ENCODE results near the gene BHMT. TPM values are rescaled to one million over a fixed set of nuclear protein-coding genes. Genes with fewer than 3 reads are reported as not detected.
"Not testable (repeated sequence)": the region's sequence is repeated elsewhere in the genome, so short reads cannot be mapped to it uniquely, and the experiment has no call there.

Gene BHMT
- total and polyA plus RNA-seq, 12 donors = 0.23 to 1.6 (median 0.57) TPM; not detected in 1

DNA sequence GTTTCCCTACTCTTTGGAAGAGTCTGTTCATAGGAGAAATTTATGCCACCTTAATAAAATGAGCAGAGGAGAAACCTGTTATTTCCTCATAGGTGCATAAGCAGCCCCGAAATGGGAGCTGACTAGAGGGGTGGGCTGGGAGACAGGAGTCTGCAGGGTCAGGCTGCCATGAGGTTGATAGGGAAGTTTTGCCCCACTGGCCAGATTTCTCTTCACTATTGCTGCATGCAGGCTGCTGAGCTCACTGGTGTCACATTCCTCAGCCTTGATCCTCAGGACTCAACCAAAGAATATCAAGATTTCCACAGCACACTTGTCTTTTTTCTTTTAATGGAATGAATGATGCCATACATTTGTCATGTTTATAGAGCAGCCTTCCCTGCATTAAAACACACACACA is 60.7 kb downstream of the BHMT start:
- no peak for DNase-seq
- no peaks in the 10 kb centered on the region for H3K4me1 ChIP-seq (replicated peaks in 1 of 2)
- H3K27ac ChIP-seq = no peak overlapping the region
- H3K9me3 ChIP-seq (replicated peaks in 1 of 3) = no peaks in the 10 kb centered on the region
- H3K27me3 ChIP-seq = no peaks in the 10 kb centered on the region
- TF ChIP-seq, protein P1, sequence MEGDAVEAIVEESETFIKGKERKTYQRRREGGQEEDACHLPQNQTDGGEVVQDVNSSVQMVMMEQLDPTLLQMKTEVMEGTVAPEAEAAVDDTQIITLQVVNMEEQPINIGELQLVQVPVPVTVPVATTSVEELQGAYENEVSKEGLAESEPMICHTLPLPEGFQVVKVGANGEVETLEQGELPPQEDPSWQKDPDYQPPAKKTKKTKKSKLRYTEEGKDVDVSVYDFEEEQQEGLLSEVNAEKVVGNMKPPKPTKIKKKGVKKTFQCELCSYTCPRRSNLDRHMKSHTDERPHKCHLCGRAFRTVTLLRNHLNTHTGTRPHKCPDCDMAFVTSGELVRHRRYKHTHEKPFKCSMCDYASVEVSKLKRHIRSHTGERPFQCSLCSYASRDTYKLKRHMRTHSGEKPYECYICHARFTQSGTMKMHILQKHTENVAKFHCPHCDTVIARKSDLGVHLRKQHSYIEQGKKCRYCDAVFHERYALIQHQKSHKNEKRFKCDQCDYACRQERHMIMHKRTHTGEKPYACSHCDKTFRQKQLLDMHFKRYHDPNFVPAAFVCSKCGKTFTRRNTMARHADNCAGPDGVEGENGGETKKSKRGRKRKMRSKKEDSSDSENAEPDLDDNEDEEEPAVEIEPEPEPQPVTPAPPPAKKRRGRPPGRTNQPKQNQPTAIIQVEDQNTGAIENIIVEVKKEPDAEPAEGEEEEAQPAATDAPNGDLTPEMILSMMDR (IDR thresholded peaks at IDR 0.05) = no peak
- TF ChIP-seq POLR2A (IDR thresholded peaks at IDR 0.05) = no peak
- WGBS, 4 donors = 84 to 100% (median 89%) methylated on average over 1 of the region's 1 CpG
- H3K36me3 ChIP-seq (replicated peaks in 1 of 2) = no peaks in the 10 kb centered on the region
- H3K4me3 ChIP-seq = no peak overlapping the region
- intact Hi-C loops (cut with DNase I) = no loop called here

DNA sequence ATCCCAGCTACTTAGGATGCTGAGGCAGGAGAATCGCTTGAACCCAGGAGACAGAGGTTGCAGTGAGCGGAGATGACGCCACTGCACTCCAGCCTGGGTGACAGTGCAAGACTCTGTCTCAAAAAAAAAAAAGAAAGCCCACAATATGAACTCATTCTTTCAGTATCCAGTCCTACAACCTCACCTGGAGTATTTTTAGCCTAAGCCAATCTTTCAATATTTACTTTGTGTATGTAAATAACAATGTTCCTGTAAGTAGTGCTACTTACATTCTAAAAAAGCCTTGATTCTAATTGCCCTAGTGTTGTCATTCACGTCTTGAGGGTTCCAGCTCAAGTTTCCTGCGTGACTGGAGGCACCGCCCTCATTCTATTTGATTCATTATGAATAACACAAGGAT is 62.0 kb downstream of the BHMT start:
- WGBS, 4 donors = 86 to 93% (median 90%) methylated on average over 6 of the region's 6 CpGs
- Histone ChIP-seq H3K27ac (no peak overlapping the region), H3K27me3 (no peaks in the 10 kb centered on the region), H3K4me1 (replicated peaks in 1 of 2) (no peaks in the 10 kb centered on the region), H3K9me3 (replicated peaks in 1 of 3) (no peaks in the 10 kb centered on the region), H3K36me3 (replicated peaks in 1 of 2) (no peaks in the 10 kb centered on the region), H3K4me3 (no peak overlapping the region)
- intact Hi-C loops (cut with DNase I) = no loop called here
- TF ChIP-seq POLR2A (IDR thresholded peaks at IDR 0.05) = no peak
- TF ChIP-seq, protein P1 (IDR thresholded peaks at IDR 0.05) = no peak
- DNase-seq = no peak

DNA sequence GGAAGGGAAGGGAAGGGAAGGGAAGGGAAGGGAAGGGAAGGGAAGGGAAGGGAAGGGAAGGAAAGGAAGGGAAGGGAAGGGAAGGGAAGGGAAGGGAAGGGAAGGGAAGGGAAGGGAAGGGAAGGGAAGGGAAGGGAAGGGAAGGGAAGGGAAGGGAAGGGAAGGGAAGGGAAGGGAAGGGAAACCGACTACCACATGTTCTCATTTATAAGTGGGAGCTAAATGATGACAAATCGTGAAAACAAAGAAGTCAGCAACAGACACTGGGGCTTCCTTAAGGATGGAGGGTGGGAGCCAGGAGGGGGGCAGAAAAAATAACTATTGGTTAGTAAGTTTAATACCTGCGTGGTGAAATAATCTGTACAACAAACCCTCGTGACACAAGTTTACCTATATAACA is 68.8 kb downstream of the BHMT start:
- H3K27ac ChIP-seq; H3K4me3 ChIP-seq; H3K9me3 ChIP-seq (replicated peaks in 1 of 3); H3K27me3 ChIP-seq; H3K36me3 ChIP-seq (replicated peaks in 1 of 2); DNase-seq; intact Hi-C loops (cut with DNase I); H3K4me1 ChIP-seq (replicated peaks in 1 of 2): not testable (repeated sequence)
- 82 to 86% (median 83%) methylated on average over 4 of the region's 4 CpGs for WGBS, 4 donors

DNA sequence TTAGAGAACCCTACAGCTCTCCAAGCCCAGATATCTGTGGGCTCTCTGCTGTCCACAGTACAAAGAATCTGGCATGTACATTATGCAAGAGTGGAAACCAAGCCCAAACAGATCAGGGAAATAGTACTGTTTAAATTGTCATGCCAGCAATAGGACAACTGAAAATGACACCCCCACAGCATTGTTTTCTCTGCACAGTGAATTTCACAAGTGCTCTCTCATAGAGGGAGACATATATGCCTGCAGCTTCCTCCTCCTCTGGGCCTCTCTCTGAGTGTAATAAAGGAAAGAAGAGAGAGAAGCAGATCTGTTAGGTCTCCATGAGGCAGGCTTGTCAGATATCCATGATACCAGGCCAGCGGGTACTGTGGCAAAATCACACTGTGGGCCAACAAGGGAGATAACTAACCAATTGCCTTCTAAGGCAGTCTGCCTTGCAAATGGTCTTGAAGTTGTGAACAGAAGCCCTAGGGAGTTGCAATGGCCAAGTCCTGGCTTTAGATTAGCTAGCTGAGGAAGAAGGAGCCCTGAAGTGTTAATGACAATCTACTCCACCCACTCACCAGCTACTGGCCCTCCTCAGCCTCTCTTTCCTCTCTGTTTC is 69.9 kb downstream of the BHMT start:
- Histone ChIP-seq H3K9me3 (replicated peaks in 1 of 3) (no peaks in the 10 kb centered on the region), H3K27ac (no peak overlapping the region), H3K4me1 (replicated peaks in 1 of 2) (no peaks in the 10 kb centered on the region), H3K4me3 (no peak overlapping the region), H3K27me3 (no peaks in the 10 kb centered on the region), H3K36me3 (replicated peaks in 1 of 2) (no peaks in the 10 kb centered on the region)
- no peak for TF ChIP-seq POLR2A (IDR thresholded peaks at IDR 0.05)
- TF ChIP-seq, protein P1 (IDR thresholded peaks at IDR 0.05) = no peak
- intact Hi-C loops (cut with DNase I) = no loop called here
- no peak for DNase-seq
- WGBS, 4 donors = 83 to 94% (median 91%) methylated on average over 1 of the region's 1 CpG

Small RNA genes lying within 50 kb of the gene (small RNA-seq; reads per million reads assigned to genes)
- 0 to 0.08 reads per million in 2 donors for gene RNY3P1

Other genes starting within 250 kb of the BHMT start
- gene ARSB, start 126.5 kb upstream of the BHMT start, total RNA-seq = 10 to 100 TPM in 7 of 9 donors, 1 to 10 TPM in 2; 6.4 to 24.5 (median 17.3) TPM
- 1 to 10 TPM; 1.9 to 7.4 (median 2.4) TPM for gene ARSB, start 126.5 kb upstream of the BHMT start, polyA plus RNA-seq
- 10 to 100 TPM in 3 of 9 donors, 1 to 10 TPM in 6; 5.8 to 14.5 (median 8.9) TPM for gene DMGDH, start 42.1 kb upstream of the BHMT start, total RNA-seq
- 1 to 10 TPM; 2.8 to 7.9 (median 3.0) TPM for gene DMGDH, start 42.1 kb upstream of the BHMT start, polyA plus RNA-seq
- gene BHMT2, start 42.0 kb upstream of the BHMT start, total RNA-seq = 10 to 100 TPM; 19.0 to 75.3 (median 28.5) TPM
- 10 to 100 TPM; 12.8 to 37.5 (median 15.9) TPM for gene BHMT2, start 42.0 kb upstream of the BHMT start, polyA plus RNA-seq
- gene JMY, start 124.3 kb downstream of the BHMT start, total RNA-seq = 10 to 100 TPM in 7 of 9 donors, 1 to 10 TPM in 2; 6.1 to 16.4 (median 10.7) TPM
- gene JMY, start 124.3 kb downstream of the BHMT start, polyA plus RNA-seq = 1 to 10 TPM; 2.9 to 8.0 (median 7.3) TPM

All from adrenal gland (tissue), 12 donors.